HepG2 (cell line): ENCODE measurements around the gene EIF5. TPM values are rescaled to one million over a fixed set of nuclear protein-coding genes. Genes with fewer than 3 reads are reported as not detected.
A peak's percentile ranks its signal among the peaks of the same experiment; 100 is the strongest.

Experiments
- ATAC-seq: fragments of 200-7000 bp; cut with Tn5 transposase; 3 replicates; pipeline ENCODE4 v1.9.1; 2020; ENCODE audit warnings: mild to moderate bottlenecking, moderate library complexity
- BruUV-seq: library from RNA; stranded (reverse); fragments of 400-500 nt; replicated peaks from 2 replicates; lab custom pipeline; 2021; lab: Mats Ljungman, UMichigan
- CTCF ChIA-PET: fragments of 300-600 bp; formaldehyde crosslinking; extraction: SDS; loops from one replicate; lab custom pipeline; 2021; ENCODE audit warnings: low total read pairs, inconsistent platforms, low intra/inter-chr PET ratio; lab: Yijun Ruan, JAX
- POLR2A ChIA-PET: fragments of 350-600 bp; sonication (Branson Sonifier 250); formaldehyde crosslinking; loops from one replicate; lab custom pipeline; 2020; ENCODE audit warnings: antibody characterized with exemption, inconsistent platforms; lab: Yijun Ruan, JAX
- DNase-seq: peaks from one replicate; pipeline ENCODE4 v3.0.0-alpha.2; 2015; ENCODE audit warnings: low spot score
- FAIRE-seq: peaks from 3 replicates; lab custom pipeline; 2011; peaks lifted over from hg19 to GRCh38; lab: Jason Lieb, UNC
- H2AFZ ChIP-seq: one replicate; pipeline ENCODE4 v1.6.1; 2011; ENCODE audit warnings: low read length, inconsistent platforms
- H3K27ac ChIP-seq: fragments of 300-600 bp; 3 replicates; pipeline ENCODE4 v1.8.0; 2011; ENCODE audit warnings: mixed run types, mild to moderate bottlenecking, mixed read lengths, low read length, inconsistent platforms; ENCODE audit not compliant: insufficient read depth; ENCODE audit errors: extremely low read length
- H3K27me3 ChIP-seq, 2 experiments: fragments of 200-600 bp in 1 of 2; 2 replicates in 1 of 2; 3 replicates in 1 of 2; pipeline versions ENCODE4 v1.6.0 to v1.8.0; 2011; ENCODE audit warnings: low read length in 2 of 2, mild to moderate bottlenecking in 2 of 2, moderate library complexity in 2 of 2, inconsistent platforms in 1 of 2; ENCODE audit not compliant: insufficient read depth in 2 of 2, control insufficient read depth in 1 of 2
- H3K36me3 ChIP-seq, 2 experiments: fragments of 200-600 bp in 1 of 2; replicated peaks in 1 of 2; 2 replicates in 1 of 2; 3 replicates in 1 of 2; pipeline versions ENCODE4 v1.5.1 to v1.8.0; 2011; ENCODE audit warnings: low read length in 2 of 2, inconsistent platforms in 1 of 2; ENCODE audit not compliant: insufficient read depth in 2 of 2, control insufficient read depth in 1 of 2
- H3K4me1 ChIP-seq: 2 replicates; pipeline ENCODE4 v1.5.1; 2012; ENCODE audit warnings: low read length, inconsistent platforms; ENCODE audit not compliant: insufficient read depth
- H3K4me2 ChIP-seq: 2 replicates; pipeline ENCODE4 v1.6.0; 2011; ENCODE audit warnings: low read depth, low read length, inconsistent platforms
- H3K4me3 ChIP-seq, 3 experiments: fragments of 200-600 bp in 1 of 3; sonication (generic), shearing (Covaris generic) in 1 of 3; replicated peaks in 1 of 3; 2 replicates each; pipeline ENCODE4 v1.5.1; 2011 to 2016; ENCODE audit warnings: low read length in 3 of 3, inconsistent platforms in 2 of 3, low read depth in 2 of 3, mild to moderate bottlenecking in 2 of 3, control low read depth in 1 of 3, mixed read lengths in 1 of 3; ENCODE audit not compliant: insufficient read depth in 1 of 3
- H3K79me2 ChIP-seq: one replicate; pipeline ENCODE4 v1.6.1; 2011; ENCODE audit warnings: low read length, inconsistent platforms; ENCODE audit not compliant: insufficient read depth
- H3K9ac ChIP-seq: 2 replicates; pipeline ENCODE4 v1.6.0; 2011; ENCODE audit warnings: mild to moderate bottlenecking, low read depth, low read length, inconsistent platforms; ENCODE audit not compliant: insufficient read depth
- H3K9me3 ChIP-seq: 2 replicates; pipeline ENCODE4 v1.5.1; 2012; ENCODE audit warnings: mild to moderate bottlenecking, low read length
- H4K20me1 ChIP-seq: 2 replicates; pipeline ENCODE4 v1.6.0; 2011; ENCODE audit warnings: inconsistent platforms, mild to moderate bottlenecking, low read length, moderate library complexity; ENCODE audit not compliant: insufficient read depth
- ATAD3A ChIP-seq: sonication (generic); formaldehyde crosslinking; IDR thresholded peaks from 2 replicates; pipeline ENCODE4 v1.4.0; 2020; ENCODE audit warnings: missing genetic modification reagents
- ATF1 ChIP-seq: IDR thresholded peaks from 2 replicates; pipeline ENCODE4 v1.6.1; 2016; ENCODE audit warnings: mild to moderate bottlenecking, control low read depth
- BHLHE40 ChIP-seq: IDR thresholded peaks from 2 replicates; pipeline ENCODE4 v1.6.1; 2011; ENCODE audit warnings: low read length, improper control_type of control experiment
- FOXA1 ChIP-seq, 2 experiments: fragments of 450-650 bp in 1 of 2; sonication (generic) in 1 of 2; formaldehyde crosslinking in 1 of 2; IDR thresholded peaks; 2 replicates each; pipeline versions ENCODE4 v1.4.0 to v1.6.1; 2016 to 2020; ENCODE audit warnings: missing genetic modification reagents in 1 of 2
- FOXA3 ChIP-seq: IDR thresholded peaks from 2 replicates; pipeline ENCODE4 v1.6.1; 2016; ENCODE audit warnings: missing genetic modification reagents, missing compliant biosample characterization
- FOXK1 ChIP-seq: sonication (generic); formaldehyde crosslinking; IDR thresholded peaks from 2 replicates; pipeline ENCODE4 v1.4.0; 2020; ENCODE audit warnings: low read depth, missing genetic modification reagents, borderline replicate concordance
- NR2F1 ChIP-seq, 2 experiments: fragments of 450-650 bp in 1 of 2; formaldehyde crosslinking in 1 of 2; IDR thresholded peaks; 2 replicates each; pipeline versions ENCODE4 v1.5.0 to v1.6.1; 2016 to 2020; ENCODE audit warnings: mild to moderate bottlenecking in 1 of 2, missing compliant biosample characterization in 1 of 2, missing genetic modification reagents in 1 of 2, moderate library complexity in 1 of 2
- NR2F6 ChIP-seq, 2 experiments: IDR thresholded peaks; 2 replicates each; pipeline ENCODE4 v1.6.1; 2016; ENCODE audit warnings: antibody characterized with exemption in 1 of 2, mild to moderate bottlenecking in 1 of 2
- ZFP91 ChIP-seq: sonication (generic); formaldehyde crosslinking; IDR thresholded peaks from 2 replicates; pipeline ENCODE4 v1.9.0; 2022; ENCODE audit warnings: missing genetic modification reagents, mild to moderate bottlenecking, borderline replicate concordance
- ZNF24 ChIP-seq: fragments of 450-650 bp; IDR thresholded peaks from 2 replicates; pipeline ENCODE4 v1.6.1; 2017; ENCODE audit warnings: antibody characterized with exemption, mild to moderate bottlenecking
- ZNF317 ChIP-seq: sonication (generic); formaldehyde crosslinking; IDR thresholded peaks from 2 replicates; pipeline ENCODE4 v1.5.0; 2020; ENCODE audit warnings: mild to moderate bottlenecking, missing genetic modification reagents
- ZNF333 ChIP-seq: sonication (generic); formaldehyde crosslinking; IDR thresholded peaks from 2 replicates; pipeline ENCODE4 v1.4.0; 2020; ENCODE audit warnings: mild to moderate bottlenecking, missing genetic modification reagents, borderline replicate concordance
- ZNF776 ChIP-seq: sonication (generic); formaldehyde crosslinking; IDR thresholded peaks from 2 replicates; pipeline ENCODE4 v1.4.0; 2020; ENCODE audit warnings: mild to moderate bottlenecking, missing genetic modification reagents
- WGBS: methylation state at CpG from one replicate; pipeline ENCODE4 v1.1.6; 2017; ENCODE audit warnings: low lambda C conversion rate; 5-methylcytosine and 5-hydroxymethylcytosine counted together
- in situ Hi-C: cut with HindIII; loops from 2 replicates; pipeline ENCODE4 v1.10.0; 2017; ENCODE audit warnings: low pct_unique_long_range_greater_than_20kb; ENCODE audit not compliant: extremely low pct_ligation_motif_present
- intact Hi-C: fragments of 100-400 bp; cut with micrococcal nuclease; formaldehyde crosslinking; loops from one replicate; pipeline ENCODE4 v1.10.0; 2022; ENCODE audit not compliant: unreplicated experiment
- polyA plus RNA-seq, 8 experiments: library from polyadenylated mRNA; depleted of rRNA in 3 of 8; stranded (reverse) in 7 of 8; unstranded in 1 of 8; fragments of >200 nt; fragmentation: Illumina TruSeq in 4 of 8; extraction: Trizol in 4 of 8; gene quantifications; 2 replicates each; pipeline versions ENCODE4 v1.2.1 to v1.2.3, GENCODE V29; 2011 to 2016; ENCODE audit warnings: low read depth in 4 of 8, missing spikeins in 1 of 8, mixed read lengths in 1 of 8; ENCODE audit not compliant: insufficient read depth in 1 of 8
- total RNA-seq, 5 experiments: library from RNA; depleted of rRNA; stranded (reverse); fragments of >200 nt; fragmentation: Illumina TruSeq; extraction: Trizol; gene quantifications; 2 replicates each; pipeline ENCODE4 v1.2.3, GENCODE V29; 2016; ENCODE audit warnings: low read depth in 1 of 5
- TF ChIP-seq, protein P1 (sequence below): sonication (generic); formaldehyde crosslinking; IDR thresholded peaks from 2 replicates; pipeline ENCODE4 v1.9.0; 2022; ENCODE audit warnings: low read depth, missing genetic modification reagents
- TF ChIP-seq, protein P2 (sequence below): sonication (generic); formaldehyde crosslinking; IDR thresholded peaks from 2 replicates; pipeline ENCODE4 v1.4.0; 2020; ENCODE audit warnings: missing genetic modification reagents, borderline replicate concordance
- TF ChIP-seq, protein P3 (sequence below): IDR thresholded peaks from 2 replicates; pipeline ENCODE4 v1.6.1; 2016

EIF5 gene
- total and polyA plus RNA-seq, 2 of the 13 experiments (the other 11 are each of a cell fraction or from before 2014, with no cell fraction given): 189 to 281 TPM

- intact Hi-C loops: no loop called here
- in situ Hi-C loops: no loop called here
- H3K27ac ChIP-seq: no peak overlapping the region
- no peaks in the 10 kb centered on the region for H3K36me3 ChIP-seq
- ChIA-PET CTCF (no interaction called here), POLR2A (interaction anchor here (0.7 to 4.0 kb wide), 5 partner anchors 8 to 22 kb away, joined by 3 to 33 read pairs (median 5); partner anchors contain the start of gene EIF5)
- DNase-seq: no peak
- peak overlapping the region; percentile 8 to 54 (median 46); a peak in 5 of 6 replicates for H3K4me3 ChIP-seq
- no peak for FAIRE-seq
- H3K9ac ChIP-seq: no peak overlapping the region
- BruUV-seq: no TSS peak
- peaks cover 44% of the 10 kb centered on the region for H3K4me1 ChIP-seq
- no peaks in the 10 kb centered on the region for H4K20me1 ChIP-seq
- ATAC-seq: peak; percentile 73
- H3K4me2 ChIP-seq: peak overlapping the region; percentile 72
- no peaks in the 10 kb centered on the region; a peak in 1 of 5 replicates for H3K27me3 ChIP-seq
- H3K9me3 ChIP-seq: no peaks in the 10 kb centered on the region
- no peaks in the 10 kb centered on the region for H3K79me2 ChIP-seq
- WGBS: 12% methylated on average over 8 of the region's 9 CpGs
- H2AFZ ChIP-seq: no peak overlapping the region
- TF ChIP-seq, protein P1, sequence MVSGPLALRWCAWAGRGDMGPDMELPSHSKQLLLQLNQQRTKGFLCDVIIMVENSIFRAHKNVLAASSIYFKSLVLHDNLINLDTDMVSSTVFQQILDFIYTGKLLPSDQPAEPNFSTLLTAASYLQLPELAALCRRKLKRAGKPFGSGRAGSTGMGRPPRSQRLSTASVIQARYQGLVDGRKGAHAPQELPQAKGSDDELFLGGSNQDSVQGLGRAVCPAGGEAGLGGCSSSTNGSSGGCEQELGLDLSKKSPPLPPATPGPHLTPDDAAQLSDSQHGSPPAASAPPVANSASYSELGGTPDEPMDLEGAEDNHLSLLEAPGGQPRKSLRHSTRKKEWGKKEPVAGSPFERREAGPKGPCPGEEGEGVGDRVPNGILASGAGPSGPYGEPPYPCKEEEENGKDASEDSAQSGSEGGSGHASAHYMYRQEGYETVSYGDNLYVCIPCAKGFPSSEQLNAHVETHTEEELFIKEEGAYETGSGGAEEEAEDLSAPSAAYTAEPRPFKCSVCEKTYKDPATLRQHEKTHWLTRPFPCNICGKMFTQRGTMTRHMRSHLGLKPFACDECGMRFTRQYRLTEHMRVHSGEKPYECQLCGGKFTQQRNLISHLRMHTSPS (CRISPR knock-in tag): no peak
- TF ChIP-seq ATF1 (CRISPR knock-in tag): no peak
- TF ChIP-seq ZNF333 (CRISPR knock-in tag): no peak
- no peak for TF ChIP-seq ATAD3A (CRISPR knock-in tag)
- TF ChIP-seq NR2F6 (IDR thresholded peaks at IDR 0.05): peak; percentile 23; the same call in 1 of the 2 replicates
- TF ChIP-seq NR2F6 (CRISPR knock-in tag; IDR thresholded peaks at IDR 0.05): no peak
- TF ChIP-seq ZFP91 (CRISPR knock-in tag): no peak
- no peak for TF ChIP-seq BHLHE40
- TF ChIP-seq FOXA3 (CRISPR knock-in tag): peak; percentile 64; the same call in 1 of the 2 replicates
- TF ChIP-seq FOXK1 (CRISPR knock-in tag): peak; percentile 30; the same call in 1 of the 2 replicates
- TF ChIP-seq ZNF317 (CRISPR knock-in tag): 0 out of 2 replicates have a peak, but pooled peaks have one; percentile 16
- no peak for TF ChIP-seq FOXA1 (IDR thresholded peaks at IDR 0.05)
- peak; percentile 38; the same call in 1 of the 2 replicates for TF ChIP-seq FOXA1 (CRISPR knock-in tag; IDR thresholded peaks at IDR 0.05)
- no peak for TF ChIP-seq ZNF776 (CRISPR knock-in tag)
- TF ChIP-seq, protein P2, sequence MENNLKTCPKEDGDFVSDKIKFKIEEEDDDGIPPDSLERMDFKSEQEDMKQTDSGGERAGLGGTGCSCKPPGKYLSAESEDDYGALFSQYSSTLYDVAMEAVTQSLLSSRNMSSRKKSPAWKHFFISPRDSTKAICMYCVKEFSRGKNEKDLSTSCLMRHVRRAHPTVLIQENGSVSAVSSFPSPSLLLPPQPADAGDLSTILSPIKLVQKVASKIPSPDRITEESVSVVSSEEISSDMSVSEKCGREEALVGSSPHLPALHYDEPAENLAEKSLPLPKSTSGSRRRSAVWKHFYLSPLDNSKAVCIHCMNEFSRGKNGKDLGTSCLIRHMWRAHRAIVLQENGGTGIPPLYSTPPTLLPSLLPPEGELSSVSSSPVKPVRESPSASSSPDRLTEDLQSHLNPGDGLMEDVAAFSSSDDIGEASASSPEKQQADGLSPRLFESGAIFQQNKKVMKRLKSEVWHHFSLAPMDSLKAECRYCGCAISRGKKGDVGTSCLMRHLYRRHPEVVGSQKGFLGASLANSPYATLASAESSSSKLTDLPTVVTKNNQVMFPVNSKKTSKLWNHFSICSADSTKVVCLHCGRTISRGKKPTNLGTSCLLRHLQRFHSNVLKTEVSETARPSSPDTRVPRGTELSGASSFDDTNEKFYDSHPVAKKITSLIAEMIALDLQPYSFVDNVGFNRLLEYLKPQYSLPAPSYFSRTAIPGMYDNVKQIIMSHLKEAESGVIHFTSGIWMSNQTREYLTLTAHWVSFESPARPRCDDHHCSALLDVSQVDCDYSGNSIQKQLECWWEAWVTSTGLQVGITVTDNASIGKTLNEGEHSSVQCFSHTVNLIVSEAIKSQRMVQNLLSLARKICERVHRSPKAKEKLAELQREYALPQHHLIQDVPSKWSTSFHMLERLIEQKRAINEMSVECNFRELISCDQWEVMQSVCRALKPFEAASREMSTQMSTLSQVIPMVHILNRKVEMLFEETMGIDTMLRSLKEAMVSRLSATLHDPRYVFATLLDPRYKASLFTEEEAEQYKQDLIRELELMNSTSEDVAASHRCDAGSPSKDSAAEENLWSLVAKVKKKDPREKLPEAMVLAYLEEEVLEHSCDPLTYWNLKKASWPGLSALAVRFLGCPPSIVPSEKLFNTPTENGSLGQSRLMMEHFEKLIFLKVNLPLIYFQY: no peak
- TF ChIP-seq ZNF24: no peak
- TF ChIP-seq NR2F1 (CRISPR knock-in tag; IDR thresholded peaks at IDR 0.05): peak in 1 of 2 experiments; percentile 63; a peak in 2 of 4 replicates
- TF ChIP-seq, protein P3, sequence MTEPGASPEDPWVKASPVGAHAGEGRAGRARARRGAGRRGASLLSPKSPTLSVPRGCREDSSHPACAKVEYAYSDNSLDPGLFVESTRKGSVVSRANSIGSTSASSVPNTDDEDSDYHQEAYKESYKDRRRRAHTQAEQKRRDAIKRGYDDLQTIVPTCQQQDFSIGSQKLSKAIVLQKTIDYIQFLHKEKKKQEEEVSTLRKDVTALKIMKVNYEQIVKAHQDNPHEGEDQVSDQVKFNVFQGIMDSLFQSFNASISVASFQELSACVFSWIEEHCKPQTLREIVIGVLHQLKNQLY (CRISPR knock-in tag): no peak
Measured at GRCh38 chr14:103356024-103356682, 22.1 kb downstream of the EIF5 start.
